Sigmoid colon (tissue), 7 donors: ENCODE results near the gene ESR1. TPM values are rescaled to one million over a fixed set of nuclear protein-coding genes. Genes with fewer than 3 reads are reported as not detected.

ENCODE experiments used
- DNase-seq: peaks from one replicate; pipeline ENCODE4 v3.0.0-alpha.2; 2019
- H3K27ac ChIP-seq, 4 donors: fragments of 200-600 bp; sonication (generic); one replicate each; pipeline ENCODE4 v1.5.1; 2016 to 2019; ENCODE audit warnings: mild to moderate bottlenecking in 1 of 4
- H3K27me3 ChIP-seq, 3 donors: fragments of 200-600 bp; sonication (generic); one replicate each; pipeline ENCODE4 v1.5.1; 2019; ENCODE audit warnings: mild to moderate bottlenecking in 1 of 3
- H3K36me3 ChIP-seq, 4 donors: fragments of 200-600 bp; sonication (generic); one replicate each; pipeline ENCODE4 v1.5.1; 2016 to 2019
- H3K4me1 ChIP-seq, 4 donors: fragments of 200-600 bp; sonication (generic); one replicate each; pipeline ENCODE4 v1.5.1; 2017 to 2019
- H3K4me3 ChIP-seq, 4 donors: fragments of 200-600 bp; sonication (generic); one replicate each; pipeline ENCODE4 v1.5.1; 2017 to 2019; ENCODE audit warnings: mild to moderate bottlenecking in 2 of 4, moderate library complexity in 1 of 4
- H3K9me3 ChIP-seq, 4 donors: fragments of 200-600 bp in 3 of 4; sonication (generic) in 3 of 4; one replicate each; pipeline versions ENCODE4 v1.5.1 to v1.6.1; 2013 to 2019
- EP300 ChIP-seq, 4 donors: sonication (generic); formaldehyde crosslinking; IDR thresholded peaks; one replicate each; pipeline ENCODE4 v1.6.1; 2017; ENCODE audit warnings: antibody characterized with exemption in 4 of 4
- POLR2A ChIP-seq, 2 donors: fragments of 450-650 bp; IDR thresholded peaks; one replicate each; pipeline ENCODE4 v1.6.1; 2016; ENCODE audit warnings: antibody characterized with exemption in 2 of 2, mild to moderate bottlenecking in 2 of 2, moderate library complexity in 2 of 2
- POLR2AphosphoS5 ChIP-seq, 4 donors: sonication (generic); formaldehyde crosslinking; IDR thresholded peaks; one replicate each; pipeline ENCODE4 v1.6.1; 2017; ENCODE audit warnings: antibody characterized with exemption in 4 of 4
- WGBS, 2 donors: extraction: QIAGEN DNeasy Blood & Tissue Kit; methylation state at CpG; one replicate each; pipeline ENCODE4 v1.1.7; 2013; 5-methylcytosine and 5-hydroxymethylcytosine counted together
- intact Hi-C: fragments of 100-400 bp; cut with DNase I; formaldehyde crosslinking; loops from one replicate; pipeline ENCODE4 v1.15.1; 2023
- polyA plus RNA-seq, 3 donors: library from polyadenylated mRNA; stranded (reverse); fragments of 200-250 nt; gene quantifications; one replicate each; pipeline ENCODE4 v1.2.3, GENCODE V29; 2013
- total RNA-seq, 4 donors: library from RNA; depleted of rRNA; stranded (reverse); fragments of >200 nt; gene quantifications; one replicate each; pipeline ENCODE4 v1.1.0, GENCODE V29; 2016
- TF ChIP-seq, protein P1 (sequence below), 4 experiments: fragments of 450-650 bp in 3 of 4; fragments of 200-600 bp in 1 of 4; IDR thresholded peaks; one replicate each; pipeline ENCODE4 v1.5.1; 2016 to 2019; ENCODE audit warnings: antibody characterized with exemption in 4 of 4, mild to moderate bottlenecking in 3 of 4, moderate library complexity in 2 of 4
- donor health status: healthy with polysubstance abuse.
- donor health status: Bipolar disorder and iron deficiency.
- donor health status: healthy.

ESR1 gene
- total and polyA plus RNA-seq, 7 donors, result under 0.01 to 2.2 (median 0.91) TPM; not detected in 1

DNA sequence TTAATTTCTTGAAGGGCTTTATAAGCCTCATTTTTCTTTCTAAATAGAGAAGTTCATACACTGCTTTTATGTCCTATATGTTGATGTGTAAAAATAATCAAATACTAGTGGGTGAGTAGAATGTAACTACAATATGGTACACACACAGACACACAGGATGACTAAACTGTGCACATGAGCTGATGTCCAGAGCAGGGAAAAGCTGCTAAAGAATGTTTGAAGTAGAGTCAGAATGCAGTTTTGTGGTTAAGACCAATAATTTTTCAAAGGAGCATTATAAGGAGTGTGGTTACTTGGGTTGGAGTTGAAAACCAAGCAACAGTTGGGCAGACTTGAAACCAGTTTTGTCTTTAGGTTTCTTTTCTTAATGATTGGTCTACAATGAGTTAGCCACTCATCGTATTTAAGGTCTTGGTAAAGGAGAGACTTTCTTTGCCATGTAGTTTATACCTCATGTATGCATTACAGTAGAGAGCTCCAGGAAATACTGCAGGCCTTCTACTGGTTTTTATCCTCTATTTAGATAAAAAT is 196.6 kb downstream of the ESR1 start:
- H3K27me3 ChIP-seq, result no peaks in the 10 kb centered on the region
- no peak for TF ChIP-seq POLR2A (IDR thresholded peaks at IDR 0.05)
- TF ChIP-seq, protein P1, sequence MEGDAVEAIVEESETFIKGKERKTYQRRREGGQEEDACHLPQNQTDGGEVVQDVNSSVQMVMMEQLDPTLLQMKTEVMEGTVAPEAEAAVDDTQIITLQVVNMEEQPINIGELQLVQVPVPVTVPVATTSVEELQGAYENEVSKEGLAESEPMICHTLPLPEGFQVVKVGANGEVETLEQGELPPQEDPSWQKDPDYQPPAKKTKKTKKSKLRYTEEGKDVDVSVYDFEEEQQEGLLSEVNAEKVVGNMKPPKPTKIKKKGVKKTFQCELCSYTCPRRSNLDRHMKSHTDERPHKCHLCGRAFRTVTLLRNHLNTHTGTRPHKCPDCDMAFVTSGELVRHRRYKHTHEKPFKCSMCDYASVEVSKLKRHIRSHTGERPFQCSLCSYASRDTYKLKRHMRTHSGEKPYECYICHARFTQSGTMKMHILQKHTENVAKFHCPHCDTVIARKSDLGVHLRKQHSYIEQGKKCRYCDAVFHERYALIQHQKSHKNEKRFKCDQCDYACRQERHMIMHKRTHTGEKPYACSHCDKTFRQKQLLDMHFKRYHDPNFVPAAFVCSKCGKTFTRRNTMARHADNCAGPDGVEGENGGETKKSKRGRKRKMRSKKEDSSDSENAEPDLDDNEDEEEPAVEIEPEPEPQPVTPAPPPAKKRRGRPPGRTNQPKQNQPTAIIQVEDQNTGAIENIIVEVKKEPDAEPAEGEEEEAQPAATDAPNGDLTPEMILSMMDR (IDR thresholded peaks at IDR 0.05), result no peak
- no peak for TF ChIP-seq POLR2AphosphoS5 (IDR thresholded peaks at IDR 0.05)
- TF ChIP-seq EP300 (IDR thresholded peaks at IDR 0.05), result no peak
- H3K9me3 ChIP-seq, result no peaks in the 10 kb centered on the region
- no peaks in the 10 kb centered on the region for H3K4me1 ChIP-seq
- 89 to 90% methylated on average over 1 of the region's 1 CpG for WGBS, 2 donors
- no peak overlapping the region for H3K4me3 ChIP-seq
- no peak overlapping the region for H3K27ac ChIP-seq
- no peaks in the 10 kb centered on the region for H3K36me3 ChIP-seq
- intact Hi-C loops, result no loop called here
- DNase-seq, result no peak

GRCh38 chr6:152004896-152005295 is 197.4 kb downstream of the ESR1 start:
- WGBS, 2 donors, result 44 to 61% methylated on average over 3 of the region's 3 CpGs
- Histone ChIP-seq H3K36me3 (no peaks in the 10 kb centered on the region), H3K4me3 (no peak overlapping the region), H3K27me3 (no peaks in the 10 kb centered on the region), H3K27ac (no peak overlapping the region), H3K4me1 (no peaks in the 10 kb centered on the region), H3K9me3 (no peaks in the 10 kb centered on the region)
- intact Hi-C loops, result no loop called here
- no peak for DNase-seq
- TF ChIP-seq POLR2A (IDR thresholded peaks at IDR 0.05) (no peak), EP300 (IDR thresholded peaks at IDR 0.05) (no peak), POLR2AphosphoS5 (IDR thresholded peaks at IDR 0.05) (no peak)
- TF ChIP-seq, protein P1 (IDR thresholded peaks at IDR 0.05), result no peak

GRCh38 chr6:152008779-152009178 is 201.3 kb downstream of the ESR1 start:
- intact Hi-C loops, result no loop called here
- Histone ChIP-seq H3K36me3 (no peaks in the 10 kb centered on the region), H3K4me1 (no peaks in the 10 kb centered on the region), H3K27ac (no peak overlapping the region), H3K9me3 (no peaks in the 10 kb centered on the region), H3K4me3 (no peak overlapping the region), H3K27me3 (no peaks in the 10 kb centered on the region)
- WGBS, 2 donors, result 60 to 65% methylated on average over 4 of the region's 4 CpGs
- TF ChIP-seq POLR2A (IDR thresholded peaks at IDR 0.05) (no peak), EP300 (IDR thresholded peaks at IDR 0.05) (no peak), POLR2AphosphoS5 (IDR thresholded peaks at IDR 0.05) (no peak)
- TF ChIP-seq, protein P1 (IDR thresholded peaks at IDR 0.05), result no peak
- no peak for DNase-seq

DNA sequence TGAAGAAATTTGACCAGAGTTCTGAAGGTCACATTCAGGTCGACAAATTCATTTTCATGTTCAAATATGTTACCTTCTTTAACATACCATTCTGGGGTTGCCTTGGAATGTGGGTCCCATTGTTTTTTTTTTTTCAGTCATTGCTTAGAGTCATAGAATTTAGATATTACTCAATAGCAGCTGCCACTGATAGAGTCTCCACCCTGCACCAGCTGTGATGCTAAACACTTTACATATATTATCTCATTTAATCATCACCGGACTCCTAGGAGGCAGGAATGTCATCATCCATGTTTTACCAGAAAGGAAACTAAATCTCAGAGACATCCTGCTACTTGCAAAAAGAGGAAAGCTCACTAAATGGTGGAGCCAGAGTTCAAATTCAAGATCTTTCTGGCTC is 204.7 kb downstream of the ESR1 start:
- Histone ChIP-seq H3K4me3 (no peak overlapping the region), H3K27ac (no peak overlapping the region), H3K27me3 (no peaks in the 10 kb centered on the region), H3K36me3 (no peaks in the 10 kb centered on the region), H3K9me3 (no peaks in the 10 kb centered on the region), H3K4me1 (no peaks in the 10 kb centered on the region)
- WGBS, 2 donors, result 85 to 87% methylated on average over 2 of the region's 2 CpGs
- TF ChIP-seq EP300 (IDR thresholded peaks at IDR 0.05) (no peak), POLR2A (IDR thresholded peaks at IDR 0.05) (no peak), POLR2AphosphoS5 (IDR thresholded peaks at IDR 0.05) (no peak)
- TF ChIP-seq, protein P1 (IDR thresholded peaks at IDR 0.05), result no peak
- DNase-seq, result no peak
- intact Hi-C loops, result no loop called here

GRCh38 chr6:152018876-152019275 is 211.4 kb downstream of the ESR1 start:
- no peak for DNase-seq
- TF ChIP-seq EP300 (IDR thresholded peaks at IDR 0.05), result no peak
- TF ChIP-seq, protein P1 (IDR thresholded peaks at IDR 0.05), result no peak
- no peak for TF ChIP-seq POLR2AphosphoS5 (IDR thresholded peaks at IDR 0.05)
- TF ChIP-seq POLR2A (IDR thresholded peaks at IDR 0.05), result no peak
- Histone ChIP-seq H3K4me3 (no peak overlapping the region), H3K4me1 (no peaks in the 10 kb centered on the region), H3K27ac (no peak overlapping the region), H3K36me3 (no peaks in the 10 kb centered on the region), H3K27me3 (no peaks in the 10 kb centered on the region), H3K9me3 (peaks cover 0 to 2% (median 0%) of the 10 kb centered on the region in 4 donors)
- intact Hi-C loops, result no loop called here
